Measurements from ENCODE around the gene MAN2C1.

MAN2C1 gene

DNA sequence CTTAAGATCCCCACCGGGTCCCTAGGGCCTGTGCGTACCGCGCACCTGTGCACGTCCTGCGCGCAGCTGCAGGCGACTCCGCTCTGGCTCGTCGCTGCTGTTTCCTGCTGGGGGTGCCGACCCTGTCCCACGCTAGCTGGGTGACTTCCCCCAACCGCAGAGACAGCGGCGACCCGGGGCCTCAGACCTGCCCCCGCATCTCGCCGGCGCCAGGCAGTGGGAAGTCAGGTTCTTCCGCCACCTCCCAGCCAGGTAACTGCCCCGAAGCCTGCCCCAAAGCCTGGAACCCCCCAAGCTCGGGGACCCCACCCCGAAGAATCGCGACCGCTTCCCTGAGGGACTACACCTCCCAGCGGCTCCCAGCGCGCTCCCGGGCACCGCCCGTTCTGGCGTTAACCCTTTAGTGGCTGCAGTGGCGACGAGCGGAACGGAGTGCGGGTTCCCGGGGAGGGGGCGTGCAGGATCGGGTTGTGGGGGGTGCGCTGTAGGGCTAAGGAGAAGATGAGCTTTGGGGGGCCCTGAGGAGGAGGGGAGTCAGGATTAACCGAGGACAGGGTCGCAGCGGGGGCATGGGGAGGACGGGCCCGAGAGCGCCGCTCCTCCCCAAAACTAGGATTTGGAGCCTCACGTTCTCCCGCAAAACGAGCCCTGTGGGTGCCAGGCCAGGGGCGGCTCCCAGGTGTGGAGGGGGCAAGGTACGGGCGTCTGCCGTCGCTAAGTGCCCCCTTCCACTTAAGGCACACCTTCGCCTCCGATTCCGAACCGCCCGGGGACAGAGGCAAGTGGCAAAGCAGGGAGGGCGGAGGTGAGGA, 21.0 kb downstream of the MAN2C1 start (continued):
- no peak for TF ChIP-seq ZNF521 (tag by site-specific recombination; IDR thresholded peaks at IDR 0.05)
- TF ChIP-seq, protein P1, sequence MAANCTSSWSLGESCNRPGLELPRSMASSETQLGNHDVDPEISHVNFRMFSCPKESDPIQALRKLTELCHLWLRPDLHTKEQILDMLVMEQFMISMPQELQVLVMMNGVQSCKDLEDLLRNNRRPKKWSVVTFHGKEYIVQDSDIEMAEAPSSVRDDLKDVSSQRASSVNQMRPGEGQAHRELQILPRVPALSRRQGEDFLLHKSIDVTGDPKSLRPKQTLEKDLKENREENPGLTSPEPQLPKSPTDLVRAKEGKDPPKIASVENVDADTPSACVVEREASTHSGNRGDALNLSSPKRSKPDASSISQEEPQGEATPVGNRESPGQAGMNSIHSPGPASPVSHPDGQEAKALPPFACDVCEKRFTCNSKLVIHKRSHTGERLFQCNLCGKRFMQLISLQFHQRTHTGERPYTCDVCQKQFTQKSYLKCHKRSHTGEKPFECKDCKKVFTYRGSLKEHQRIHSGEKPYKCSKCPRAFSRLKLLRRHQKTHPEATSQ (tag by site-specific recombination; IDR thresholded peaks at IDR 0.05), result peak; percentile 79
- TF ChIP-seq ZNF561 (tag by site-specific recombination; IDR thresholded peaks at IDR 0.05; ENCODE audit: borderline replicate concordance), result peak; percentile 74
- TF ChIP-seq IKZF3 (tag by site-specific recombination; IDR thresholded peaks at IDR 0.05), result peak; percentile 78; the same call in 1 of the 2 replicates
- peak; percentile 96 for TF ChIP-seq SP3 (tag by site-specific recombination; IDR thresholded peaks at IDR 0.05)
- TF ChIP-seq, protein P2, sequence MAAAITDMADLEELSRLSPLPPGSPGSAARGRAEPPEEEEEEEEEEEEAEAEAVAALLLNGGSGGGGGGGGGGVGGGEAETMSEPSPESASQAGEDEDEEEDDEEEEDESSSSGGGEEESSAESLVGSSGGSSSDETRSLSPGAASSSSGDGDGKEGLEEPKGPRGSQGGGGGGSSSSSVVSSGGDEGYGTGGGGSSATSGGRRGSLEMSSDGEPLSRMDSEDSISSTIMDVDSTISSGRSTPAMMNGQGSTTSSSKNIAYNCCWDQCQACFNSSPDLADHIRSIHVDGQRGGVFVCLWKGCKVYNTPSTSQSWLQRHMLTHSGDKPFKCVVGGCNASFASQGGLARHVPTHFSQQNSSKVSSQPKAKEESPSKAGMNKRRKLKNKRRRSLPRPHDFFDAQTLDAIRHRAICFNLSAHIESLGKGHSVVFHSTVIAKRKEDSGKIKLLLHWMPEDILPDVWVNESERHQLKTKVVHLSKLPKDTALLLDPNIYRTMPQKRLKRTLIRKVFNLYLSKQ (tag by site-specific recombination; IDR thresholded peaks at IDR 0.05; ENCODE audit: borderline replicate concordance), result peak; percentile 65; the same call in 1 of the 2 replicates
- peak; percentile 70; the same call in 1 of the 2 replicates for TF ChIP-seq ZNF843 (tag by site-specific recombination; IDR thresholded peaks at IDR 0.05)
- TF ChIP-seq ZNF76 (tag by site-specific recombination; IDR thresholded peaks at IDR 0.05; ENCODE audit: borderline replicate concordance, low read depth), result peak; percentile 92
- TF ChIP-seq ZNF366 (tag by site-specific recombination; conservative IDR thresholded peaks at IDR 0.05), result peak; percentile 23; the same call in 1 of the 2 replicates
- TF ChIP-seq KLF9 (tag by site-specific recombination; IDR thresholded peaks at IDR 0.05; ENCODE audit: low read depth), result peak; percentile 79
- peak; percentile 37; the same call in 1 of the 2 replicates for TF ChIP-seq OSR2 (tag by site-specific recombination; IDR thresholded peaks at IDR 0.05)
- no peak for TF ChIP-seq ZNF426 (tag by site-specific recombination; IDR thresholded peaks at IDR 0.05)
- 0 out of 2 replicates have a peak, but pooled peaks have one; percentile 8 for TF ChIP-seq ZNF10 (tag by site-specific recombination; IDR thresholded peaks at IDR 0.05)
- peak; percentile 74; the same call in 1 of the 2 replicates for TF ChIP-seq ZNF324 (tag by site-specific recombination; IDR thresholded peaks at IDR 0.05)
- peak; percentile 50; the same call in 1 of the 2 replicates for TF ChIP-seq MYNN (tag by site-specific recombination; IDR thresholded peaks at IDR 0.05; ENCODE audit: borderline replicate concordance)
- peak; percentile 34; the same call in 1 of the 2 replicates for TF ChIP-seq ZNF157 (tag by site-specific recombination; IDR thresholded peaks at IDR 0.05)
- TF ChIP-seq, protein P3, sequence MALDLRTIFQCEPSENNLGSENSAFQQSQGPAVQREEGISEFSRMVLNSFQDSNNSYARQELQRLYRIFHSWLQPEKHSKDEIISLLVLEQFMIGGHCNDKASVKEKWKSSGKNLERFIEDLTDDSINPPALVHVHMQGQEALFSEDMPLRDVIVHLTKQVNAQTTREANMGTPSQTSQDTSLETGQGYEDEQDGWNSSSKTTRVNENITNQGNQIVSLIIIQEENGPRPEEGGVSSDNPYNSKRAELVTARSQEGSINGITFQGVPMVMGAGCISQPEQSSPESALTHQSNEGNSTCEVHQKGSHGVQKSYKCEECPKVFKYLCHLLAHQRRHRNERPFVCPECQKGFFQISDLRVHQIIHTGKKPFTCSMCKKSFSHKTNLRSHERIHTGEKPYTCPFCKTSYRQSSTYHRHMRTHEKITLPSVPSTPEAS (tag by site-specific recombination; IDR thresholded peaks at IDR 0.05), result 0 out of 2 replicates have a peak, but pooled peaks have one; percentile 44
- TF ChIP-seq ZFP41 (tag by site-specific recombination; IDR thresholded peaks at IDR 0.05; ENCODE audit: borderline replicate concordance), result 0 out of 2 replicates have a peak, but pooled peaks have one; percentile 82
- TF ChIP-seq EGR2 (tag by site-specific recombination; IDR thresholded peaks at IDR 0.05; ENCODE audit: low read depth), result peak; percentile 81
- TF ChIP-seq, protein P4, sequence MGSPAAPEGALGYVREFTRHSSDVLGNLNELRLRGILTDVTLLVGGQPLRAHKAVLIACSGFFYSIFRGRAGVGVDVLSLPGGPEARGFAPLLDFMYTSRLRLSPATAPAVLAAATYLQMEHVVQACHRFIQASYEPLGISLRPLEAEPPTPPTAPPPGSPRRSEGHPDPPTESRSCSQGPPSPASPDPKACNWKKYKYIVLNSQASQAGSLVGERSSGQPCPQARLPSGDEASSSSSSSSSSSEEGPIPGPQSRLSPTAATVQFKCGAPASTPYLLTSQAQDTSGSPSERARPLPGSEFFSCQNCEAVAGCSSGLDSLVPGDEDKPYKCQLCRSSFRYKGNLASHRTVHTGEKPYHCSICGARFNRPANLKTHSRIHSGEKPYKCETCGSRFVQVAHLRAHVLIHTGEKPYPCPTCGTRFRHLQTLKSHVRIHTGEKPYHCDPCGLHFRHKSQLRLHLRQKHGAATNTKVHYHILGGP (tag by site-specific recombination; IDR thresholded peaks at IDR 0.05), result no peak
- TF ChIP-seq ZNF394 (tag by site-specific recombination; IDR thresholded peaks at IDR 0.05; ENCODE audit: borderline replicate concordance), result peak; percentile 71
- TF ChIP-seq ZNF335 (tag by site-specific recombination; conservative IDR thresholded peaks at IDR 0.05), result peak; percentile 98
- TF ChIP-seq, protein P5, sequence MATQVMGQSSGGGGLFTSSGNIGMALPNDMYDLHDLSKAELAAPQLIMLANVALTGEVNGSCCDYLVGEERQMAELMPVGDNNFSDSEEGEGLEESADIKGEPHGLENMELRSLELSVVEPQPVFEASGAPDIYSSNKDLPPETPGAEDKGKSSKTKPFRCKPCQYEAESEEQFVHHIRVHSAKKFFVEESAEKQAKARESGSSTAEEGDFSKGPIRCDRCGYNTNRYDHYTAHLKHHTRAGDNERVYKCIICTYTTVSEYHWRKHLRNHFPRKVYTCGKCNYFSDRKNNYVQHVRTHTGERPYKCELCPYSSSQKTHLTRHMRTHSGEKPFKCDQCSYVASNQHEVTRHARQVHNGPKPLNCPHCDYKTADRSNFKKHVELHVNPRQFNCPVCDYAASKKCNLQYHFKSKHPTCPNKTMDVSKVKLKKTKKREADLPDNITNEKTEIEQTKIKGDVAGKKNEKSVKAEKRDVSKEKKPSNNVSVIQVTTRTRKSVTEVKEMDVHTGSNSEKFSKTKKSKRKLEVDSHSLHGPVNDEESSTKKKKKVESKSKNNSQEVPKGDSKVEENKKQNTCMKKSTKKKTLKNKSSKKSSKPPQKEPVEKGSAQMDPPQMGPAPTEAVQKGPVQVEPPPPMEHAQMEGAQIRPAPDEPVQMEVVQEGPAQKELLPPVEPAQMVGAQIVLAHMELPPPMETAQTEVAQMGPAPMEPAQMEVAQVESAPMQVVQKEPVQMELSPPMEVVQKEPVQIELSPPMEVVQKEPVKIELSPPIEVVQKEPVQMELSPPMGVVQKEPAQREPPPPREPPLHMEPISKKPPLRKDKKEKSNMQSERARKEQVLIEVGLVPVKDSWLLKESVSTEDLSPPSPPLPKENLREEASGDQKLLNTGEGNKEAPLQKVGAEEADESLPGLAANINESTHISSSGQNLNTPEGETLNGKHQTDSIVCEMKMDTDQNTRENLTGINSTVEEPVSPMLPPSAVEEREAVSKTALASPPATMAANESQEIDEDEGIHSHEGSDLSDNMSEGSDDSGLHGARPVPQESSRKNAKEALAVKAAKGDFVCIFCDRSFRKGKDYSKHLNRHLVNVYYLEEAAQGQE (tag by site-specific recombination; IDR thresholded peaks at IDR 0.05), result peak; percentile 23; the same call in 1 of the 2 replicates
- peak; percentile 34; the same call in 1 of the 2 replicates for TF ChIP-seq SP2 (tag by site-specific recombination; IDR thresholded peaks at IDR 0.05)
- TF ChIP-seq YY1 (tag by site-specific recombination; IDR thresholded peaks at IDR 0.05), result 0 out of 2 replicates have a peak, but pooled peaks have one; percentile 36
- TF ChIP-seq ZFP69B (tag by site-specific recombination; IDR thresholded peaks at IDR 0.05), result peak; percentile 84; the same call in 1 of the 2 replicates
- peak; percentile 93 for TF ChIP-seq ZNF2 (tag by site-specific recombination; IDR thresholded peaks at IDR 0.05)
- TF ChIP-seq ZSCAN30 (tag by site-specific recombination; IDR thresholded peaks at IDR 0.05), result peak; percentile 58; the same call in 1 of the 2 replicates
- no peak for TF ChIP-seq ZNF311 (tag by site-specific recombination; IDR thresholded peaks at IDR 0.05; ENCODE audit: borderline replicate concordance)
